T47D (cell line): ENCODE measurements around the gene COX17.

Experiments used
- DNase-seq, 2 experiments: peaks; one replicate each; pipeline versions ENCODE4 v3.0.0 to v3.0.0-alpha.2; 2011 to 2012; ENCODE audit warnings: low read depth in 1 of 2, low spot score in 1 of 2
- JUND ChIP-seq: IDR thresholded peaks from 2 replicates; pipeline ENCODE4 v1.6.1; 2012; ENCODE audit warnings: low read depth
- in situ Hi-C: cut with HindIII; loops from 2 replicates; pipeline ENCODE4 v1.10.0; 2016; ENCODE audit warnings: low sequenced_read_pairs, low pct_unique_long_range_greater_than_20kb

Gene COX17

GRCh38 chr3:119620899-119621298 is 56.3 kb downstream of the COX17 start:
- DNase-seq: no peak
- in situ Hi-C loops: no loop called here
- TF ChIP-seq JUND: no peak
